Pancreas (tissue), 10 donors: ENCODE results near the gene TAAR5. TPM values are rescaled to one million over a fixed set of nuclear protein-coding genes. Genes with fewer than 3 reads are reported as not detected.

Experiments
- ATAC-seq, 4 donors: fragments of 200-7000 bp; cut with Tn5 transposase; one replicate each; pipeline versions ENCODE4 v1.8.0 to v1.9.1; 2020; ENCODE audit warnings: mild to moderate bottlenecking in 4 of 4, moderate library complexity in 4 of 4
- DNase-seq, 6 donors: peaks; one replicate each; pipeline ENCODE4 v3.0.0-alpha.2; 2020
- FAIRE-seq: peaks from 2 replicates; lab custom pipeline; 2012; peaks lifted over from hg19 to GRCh38; lab: Jason Lieb, UNC
- H3K27ac ChIP-seq, 4 donors: fragments of 200-600 bp; sonication (generic); 1 replicate in 3 of 4; 2 replicates in 1 of 4; pipeline versions ENCODE4 v1.5.0 to v1.8.0; 2020
- H3K27me3 ChIP-seq, 4 donors: fragments of 200-600 bp; one replicate each; pipeline ENCODE4 v1.8.0; 2021
- H3K36me3 ChIP-seq, 3 donors: fragments of 200-600 bp; sonication (generic) in 1 of 3; one replicate each; pipeline versions ENCODE4 v1.5.0 to v1.8.0; 2020 to 2021
- H3K4me1 ChIP-seq, 3 donors: fragments of 200-600 bp; one replicate each; pipeline ENCODE4 v1.8.0; 2021
- H3K4me3 ChIP-seq, 4 donors: fragments of 200-600 bp; sonication (generic) in 2 of 4; one replicate each; pipeline versions ENCODE4 v1.5.0 to v1.8.0; 2020 to 2021
- H3K9me3 ChIP-seq, 4 donors: fragments of 200-600 bp; one replicate each; pipeline ENCODE4 v1.8.0; 2021
- WGBS, 2 donors: extraction: QIAGEN DNeasy Blood & Tissue Kit; methylation state at CpG; one replicate each; pipeline ENCODE4 v1.1.7; 2013; 5-methylcytosine and 5-hydroxymethylcytosine counted together
- intact Hi-C, 3 donors: fragments of 100-400 bp; cut with DNase I; formaldehyde crosslinking; loops; one replicate each; pipeline versions ENCODE4 v1.11.1 to v1.14.2; 2022
- polyA plus RNA-seq, 2 donors: library from polyadenylated mRNA; stranded (reverse); fragments of 200-250 nt; gene quantifications; one replicate each; pipeline ENCODE4 v1.2.3, GENCODE V29; 2013
- total RNA-seq, 6 donors: library from RNA; stranded (reverse); fragmentation: NEBNext Ultra II Directional in 4 of 6; extraction: Animal tissue kit (Norgen Biotek cat#: 25700) in 4 of 6; gene quantifications; one replicate each; pipeline versions ENCODE4 v1.2.1 to v1.2.4, GENCODE V29; 2021 to 2023
- TF ChIP-seq, protein P1 (sequence below), 4 donors: fragments of 200-600 bp; sonication (generic) in 3 of 4; IDR thresholded peaks; one replicate each; pipeline versions ENCODE4 v1.5.0 to v1.8.0; 2021; ENCODE audit warnings: antibody characterized with exemption in 4 of 4
- donor health status: healthy with polysubstance abuse.
- donor health status: DM: no; HTN: no; CAD: no; lungs with moderate emphysema.
- donor health status: DM: no; HTN: no; CAD: no.
- donor health status: control.
- donor health status: control.
- donor health status: Bipolar disorder and iron deficiency.
- donor health status: DM: yes; HTN: yes; CAD: no.
- donor health status: DM: no; HTN: no; CAD: no.
- donor health status: DM: no; HTN: no; CAD: no.
- donor health status: DM: yes; HTN: yes; CAD: no.

TAAR5 gene
- total and polyA plus RNA-seq, 8 donors: not detected

DNA sequence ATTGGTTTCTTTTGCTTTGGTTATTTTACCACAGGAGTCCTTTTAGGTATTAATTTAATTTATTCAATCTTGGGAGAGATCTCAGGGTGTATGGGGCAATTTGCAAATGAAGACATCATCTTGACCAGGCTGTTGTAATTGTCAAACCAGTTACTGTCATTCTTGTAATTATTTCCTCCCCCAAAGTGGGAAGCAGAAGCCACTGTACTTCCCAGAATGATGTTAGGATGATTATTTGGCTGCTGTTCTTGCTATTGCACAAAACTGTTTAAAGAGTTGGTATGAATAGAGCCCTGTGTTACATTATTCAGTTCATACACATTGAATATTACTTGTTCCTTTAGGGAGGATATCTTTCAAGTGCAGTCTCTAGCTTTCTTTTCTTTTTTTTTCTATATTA lies 17.8 kb downstream of the TAAR5 start:
- TF ChIP-seq, protein P1, sequence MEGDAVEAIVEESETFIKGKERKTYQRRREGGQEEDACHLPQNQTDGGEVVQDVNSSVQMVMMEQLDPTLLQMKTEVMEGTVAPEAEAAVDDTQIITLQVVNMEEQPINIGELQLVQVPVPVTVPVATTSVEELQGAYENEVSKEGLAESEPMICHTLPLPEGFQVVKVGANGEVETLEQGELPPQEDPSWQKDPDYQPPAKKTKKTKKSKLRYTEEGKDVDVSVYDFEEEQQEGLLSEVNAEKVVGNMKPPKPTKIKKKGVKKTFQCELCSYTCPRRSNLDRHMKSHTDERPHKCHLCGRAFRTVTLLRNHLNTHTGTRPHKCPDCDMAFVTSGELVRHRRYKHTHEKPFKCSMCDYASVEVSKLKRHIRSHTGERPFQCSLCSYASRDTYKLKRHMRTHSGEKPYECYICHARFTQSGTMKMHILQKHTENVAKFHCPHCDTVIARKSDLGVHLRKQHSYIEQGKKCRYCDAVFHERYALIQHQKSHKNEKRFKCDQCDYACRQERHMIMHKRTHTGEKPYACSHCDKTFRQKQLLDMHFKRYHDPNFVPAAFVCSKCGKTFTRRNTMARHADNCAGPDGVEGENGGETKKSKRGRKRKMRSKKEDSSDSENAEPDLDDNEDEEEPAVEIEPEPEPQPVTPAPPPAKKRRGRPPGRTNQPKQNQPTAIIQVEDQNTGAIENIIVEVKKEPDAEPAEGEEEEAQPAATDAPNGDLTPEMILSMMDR (IDR thresholded peaks at IDR 0.05): no peak
- no peak for DNase-seq
- ATAC-seq: no peak
- no peak overlapping the region for H3K27ac ChIP-seq
- no peaks in the 10 kb centered on the region for H3K4me1 ChIP-seq
- no peaks in the 10 kb centered on the region for H3K9me3 ChIP-seq
- H3K27me3 ChIP-seq: no peaks in the 10 kb centered on the region
- intact Hi-C loops: no loop called here
- no peak overlapping the region for H3K4me3 ChIP-seq
- no peak for FAIRE-seq
- H3K36me3 ChIP-seq: no peaks in the 10 kb centered on the region

DNA sequence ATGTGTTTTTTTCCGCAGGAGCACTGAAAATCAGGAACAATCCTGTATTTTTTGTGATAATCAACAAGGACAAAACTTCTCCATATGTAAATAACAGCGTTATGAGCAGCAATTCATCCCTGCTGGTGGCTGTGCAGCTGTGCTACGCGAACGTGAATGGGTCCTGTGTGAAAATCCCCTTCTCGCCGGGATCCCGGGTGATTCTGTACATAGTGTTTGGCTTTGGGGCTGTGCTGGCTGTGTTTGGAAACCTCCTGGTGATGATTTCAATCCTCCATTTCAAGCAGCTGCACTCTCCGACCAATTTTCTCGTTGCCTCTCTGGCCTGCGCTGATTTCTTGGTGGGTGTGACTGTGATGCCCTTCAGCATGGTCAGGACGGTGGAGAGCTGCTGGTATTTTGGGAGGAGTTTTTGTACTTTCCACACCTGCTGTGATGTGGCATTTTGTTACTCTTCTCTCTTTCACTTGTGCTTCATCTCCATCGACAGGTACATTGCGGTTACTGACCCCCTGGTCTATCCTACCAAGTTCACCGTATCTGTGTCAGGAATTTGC lies 19.2 kb downstream of the TAAR5 start, which contains the start of gene TAAR6:
TSS of gene TAAR6 (plus strand) at position 102 of the 557 bp plus-strand sequence. CDS start at position 102, 0 bp downstream.
- 61 to 64% methylated on average over 15 of the region's 15 CpGs for WGBS, 2 donors
- Histone ChIP-seq H3K4me1 (no peaks in the 10 kb centered on the region), H3K4me3 (no peak within 1 kb of the TSS), H3K36me3 (no peaks in the 10 kb centered on the region), H3K9me3 (no peaks in the 10 kb centered on the region), H3K27me3 (no peaks in the 10 kb centered on the region), H3K27ac (no peak within 1 kb of the TSS)
- no peak for FAIRE-seq
- DNase-seq: no peak
- no peak for ATAC-seq
- intact Hi-C loops: no loop called here
- TF ChIP-seq, protein P1 (IDR thresholded peaks at IDR 0.05): no peak

DNA sequence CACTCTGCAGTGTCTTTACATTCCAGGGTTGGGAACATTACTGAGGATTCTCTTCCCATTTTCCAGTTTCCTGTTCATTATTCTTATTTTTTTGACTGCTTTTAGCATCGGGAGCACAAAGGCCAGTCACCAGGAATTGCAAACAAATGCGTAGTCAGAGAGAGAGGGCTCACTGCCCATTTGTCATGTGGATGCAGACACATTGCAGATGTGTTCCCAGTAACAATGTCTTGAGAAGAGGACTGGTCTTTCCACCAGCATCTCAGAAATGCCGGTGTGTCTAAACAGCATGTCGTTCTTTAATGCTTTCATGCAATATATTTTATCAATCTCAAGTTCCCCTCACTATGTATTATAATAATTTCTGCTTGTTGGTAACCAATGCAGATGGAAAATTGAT lies 20.4 kb downstream of the TAAR5 start:
- 54 to 62% methylated on average over 4 of the region's 4 CpGs for WGBS, 2 donors
- Histone ChIP-seq H3K36me3 (no peaks in the 10 kb centered on the region), H3K4me3 (no peak overlapping the region), H3K4me1 (no peaks in the 10 kb centered on the region), H3K27ac (no peak overlapping the region), H3K9me3 (no peaks in the 10 kb centered on the region), H3K27me3 (no peaks in the 10 kb centered on the region)
- intact Hi-C loops: no loop called here
- TF ChIP-seq, protein P1 (IDR thresholded peaks at IDR 0.05): no peak
- no peak for ATAC-seq
- DNase-seq: no peak
- no peak for FAIRE-seq

DNA sequence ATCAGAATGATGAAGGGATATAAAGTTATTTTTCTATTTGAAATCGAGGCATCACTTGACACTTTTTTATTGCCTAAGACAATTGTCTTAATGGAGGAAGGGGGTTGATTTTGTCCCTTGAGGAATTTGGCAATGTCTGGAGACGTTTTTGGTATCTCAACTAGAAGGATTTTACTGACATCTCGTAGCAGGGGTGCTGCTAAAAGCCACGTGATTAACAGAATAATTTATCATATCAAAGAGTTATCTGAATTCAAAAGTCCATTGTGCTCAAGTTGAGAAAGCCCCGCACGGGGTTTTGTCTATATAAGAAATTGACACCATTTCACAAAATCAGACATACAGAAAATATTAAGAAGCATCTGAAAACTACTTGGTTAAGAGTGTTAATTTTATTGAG lies 20.9 kb downstream of the TAAR5 start:
- TF ChIP-seq, protein P1 (IDR thresholded peaks at IDR 0.05): no peak
- intact Hi-C loops: no loop called here
- ATAC-seq: no peak

DNA sequence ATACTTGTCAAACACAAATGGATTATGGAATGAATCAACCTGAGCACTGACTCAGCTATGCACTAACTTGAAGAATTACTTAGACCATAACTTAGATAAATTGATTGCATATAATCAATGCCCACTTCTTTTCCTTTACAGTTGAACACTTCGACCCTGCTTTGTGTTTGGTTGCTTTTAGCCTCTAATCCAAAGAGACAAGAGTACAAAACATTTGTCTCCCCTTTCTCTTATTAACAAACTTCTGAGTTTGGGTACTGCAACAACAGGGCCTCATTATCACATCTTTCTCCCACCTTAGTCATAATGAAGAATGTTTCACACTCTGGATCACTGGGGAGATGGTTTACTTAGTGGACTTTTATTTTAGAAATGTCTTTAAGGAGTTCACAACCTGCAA lies 22.0 kb downstream of the TAAR5 start:
- no peak for FAIRE-seq
- WGBS, 2 donors: 76 to 79% methylated on average over 1 of the region's 1 CpG
- Histone ChIP-seq H3K27me3 (no peaks in the 10 kb centered on the region), H3K4me3 (no peak overlapping the region), H3K36me3 (no peaks in the 10 kb centered on the region), H3K27ac (no peak overlapping the region), H3K9me3 (no peaks in the 10 kb centered on the region), H3K4me1 (no peaks in the 10 kb centered on the region)
- intact Hi-C loops: no loop called here
- DNase-seq: no peak
- TF ChIP-seq, protein P1 (IDR thresholded peaks at IDR 0.05): no peak
- no peak for ATAC-seq

More for the DNA sequence above, 20.9 kb downstream of the TAAR5 start:
- Histone ChIP-seq H3K27me3 (no peaks in the 10 kb centered on the region), H3K9me3 (no peaks in the 10 kb centered on the region), H3K4me1 (no peaks in the 10 kb centered on the region), H3K36me3 (no peaks in the 10 kb centered on the region), H3K4me3 (no peak overlapping the region), H3K27ac (no peak overlapping the region)
- 51 to 64% methylated on average over 6 of the region's 6 CpGs for WGBS, 2 donors
- DNase-seq (no peak), FAIRE-seq (no peak)
